H1 (cell line): ENCODE data around the gene OLFM1. TPM values are rescaled to one million over a fixed set of nuclear protein-coding genes. Genes with fewer than 3 reads are reported as not detected.

ENCODE experiments used
- CEBPB ChIP-seq: IDR thresholded peaks from 2 replicates; pipeline ENCODE4 v1.6.1; 2012; ENCODE audit warnings: low read depth, low read length
- CHD2 ChIP-seq: IDR thresholded peaks from 2 replicates; pipeline ENCODE4 v1.6.1; 2012; ENCODE audit warnings: low read length, improper control_type of control experiment
- CHD7 ChIP-seq: fragments of 300-600 bp; sonication (generic); IDR thresholded peaks from 2 replicates; pipeline ENCODE4 v1.7.1; 2012; ENCODE audit warnings: low read length, moderate library complexity, mild to moderate bottlenecking, inconsistent platforms; ENCODE audit not compliant: insufficient replicate concordance
- KDM5A ChIP-seq: fragments of 200-600 bp; IDR thresholded peaks from 2 replicates; pipeline ENCODE4 v1.7.1; 2012; ENCODE audit warnings: mild to moderate bottlenecking, low read length, inconsistent platforms, mixed read lengths
- PHF8 ChIP-seq: fragments of 200-600 bp; sonication (generic); conservative IDR thresholded peaks from 2 replicates; pipeline ENCODE4 v1.7.1; 2012; ENCODE audit warnings: low read depth, mild to moderate bottlenecking, inconsistent platforms, low read length, moderate library complexity
- POLR2AphosphoS5 ChIP-seq: IDR thresholded peaks from 2 replicates; pipeline ENCODE4 v1.6.1; 2011; ENCODE audit warnings: low read depth, low read length
- polyA plus RNA-seq, 7 experiments: library from polyadenylated mRNA; depleted of rRNA in 3 of 7; stranded (reverse) in 5 of 7; unstranded in 2 of 7; fragments of >200 nt in 5 of 7; fragments of 200-250 nt in 2 of 7; gene quantifications; 1 replicate in 5 of 7; 2 replicates in 1 of 7; 4 replicates in 1 of 7; pipeline versions ENCODE4 v1.2.1 to v1.2.3, GENCODE V29; 2011 to 2013; ENCODE audit warnings: missing spikeins in 2 of 7, mixed read lengths in 2 of 7
- total RNA-seq: library from RNA; stranded (reverse); fragmentation: NEBNext Ultra II Directional; extraction: Animal tissue kit (Norgen Biotek cat#: 25700); gene quantifications from 2 replicates; pipeline ENCODE4 v1.2.1, GENCODE V29; 2021

OLFM1 gene
- total and polyA plus RNA-seq, 2 of the 8 experiments (the other 6 are each of a cell fraction or from before 2014, with no cell fraction given): 53.0 to 53.4 TPM

GRCh38 chr9:135046739-135047350 lies 40.6 kb upstream of the OLFM1 start (continued):
- TF ChIP-seq PHF8: no peak
- no peak for TF ChIP-seq POLR2AphosphoS5
- TF ChIP-seq CEBPB: no peak
- no peak for TF ChIP-seq KDM5A
- no peak for TF ChIP-seq CHD2
- TF ChIP-seq CHD7: no peak
